H1 (cell line): ENCODE data around the gene GRM4. TPM values are rescaled to one million over a fixed set of nuclear protein-coding genes. Genes with fewer than 3 reads are reported as not detected.

Source experiments
- CTCF ChIA-PET: fragments of 300-600 bp; sonication (Branson Sonifier 250); formaldehyde crosslinking; loops from one replicate; lab custom pipeline; 2021; ENCODE audit not compliant: partially characterized antibody; lab: Charles Lee
- POLR2A ChIA-PET: fragments of 300-600 bp; sonication (Branson Sonifier 250); formaldehyde crosslinking; loops from one replicate; lab custom pipeline; 2021; ENCODE audit warnings: inconsistent platforms; ENCODE audit not compliant: partially characterized antibody; lab: Charles Lee
- DNase-seq, 2 experiments: peaks; one replicate each; pipeline versions ENCODE4 v3.0.0 to v3.0.0-alpha.2; 2010 to 2022; ENCODE audit warnings: low spot score in 2 of 2, low read depth in 1 of 2, mixed read lengths in 1 of 2
- FAIRE-seq: peaks from 2 replicates; lab custom pipeline; 2011; peaks lifted over from hg19 to GRCh38; lab: Jason Lieb, UNC
- H2AFZ ChIP-seq: 2 replicates; pipeline ENCODE4 v1.8.1; 2012; ENCODE audit warnings: low read length, inconsistent platforms
- H2AK5ac ChIP-seq: 2 replicates; pipeline ENCODE4 v1.6.1; 2013; ENCODE audit warnings: low read depth, low read length
- H2BK120ac ChIP-seq: replicated peaks from 2 replicates; pipeline ENCODE3; 2013; ENCODE audit warnings: low read depth, low read length, inconsistent platforms
- H2BK12ac ChIP-seq: 2 replicates; pipeline ENCODE4 v1.6.1; 2013; ENCODE audit warnings: low read depth, low read length
- H2BK15ac ChIP-seq: 2 replicates; pipeline ENCODE4 v1.6.1; 2013; ENCODE audit warnings: low read length
- H2BK20ac ChIP-seq: 2 replicates; pipeline ENCODE4 v1.6.1; 2013; ENCODE audit warnings: low read length
- H2BK5ac ChIP-seq: 2 replicates; pipeline ENCODE4 v1.6.1; 2013; ENCODE audit warnings: low read depth, low read length
- H3K14ac ChIP-seq: 2 replicates; pipeline ENCODE4 v1.6.1; 2013; ENCODE audit warnings: inconsistent platforms; ENCODE audit not compliant: insufficient read length
- H3K18ac ChIP-seq: 2 replicates; pipeline ENCODE4 v1.6.1; 2013; ENCODE audit warnings: low read length; ENCODE audit errors: extremely low read depth
- H3K23ac ChIP-seq: 2 replicates; pipeline ENCODE4 v1.6.1; 2013; ENCODE audit warnings: inconsistent platforms; ENCODE audit not compliant: insufficient read length
- H3K23me2 ChIP-seq: 2 replicates; pipeline ENCODE4 v1.6.1; 2013; ENCODE audit warnings: low read depth, low read length
- H3K27ac ChIP-seq: 2 replicates; pipeline ENCODE4 v1.6.1; 2011; ENCODE audit warnings: low read depth, low read length, inconsistent platforms
- H3K27me3 ChIP-seq, 4 experiments: replicated peaks in 1 of 4; 1 replicate in 1 of 4; 2 replicates in 3 of 4; pipeline versions ENCODE4 v1.6.1 to v1.8.1; 2011 to 2013; ENCODE audit warnings: low read length in 3 of 4, mild to moderate bottlenecking in 3 of 4, inconsistent platforms in 2 of 4, mixed read lengths in 2 of 4, moderate library complexity in 1 of 4; ENCODE audit not compliant: control insufficient read depth in 3 of 4, insufficient read depth in 3 of 4; ENCODE audit errors: extremely low read depth in 1 of 4
- H3K36me3 ChIP-seq, 4 experiments: 2 replicates each; pipeline versions ENCODE4 v1.6.1 to v1.8.1; 2011 to 2013; ENCODE audit warnings: mild to moderate bottlenecking in 4 of 4, low read length in 3 of 4, moderate library complexity in 2 of 4, control low read depth in 1 of 4, inconsistent platforms in 1 of 4; ENCODE audit not compliant: insufficient read depth in 4 of 4, control insufficient read depth in 2 of 4
- H3K4ac ChIP-seq: replicated peaks from 2 replicates; pipeline ENCODE3; 2013; ENCODE audit warnings: low read length, low read depth, mixed read lengths, inconsistent platforms; ENCODE audit not compliant: insufficient read length
- H3K4me1 ChIP-seq, 4 experiments: replicated peaks in 1 of 4; 1 replicate in 1 of 4; 2 replicates in 3 of 4; pipeline versions ENCODE4 v1.6.1 to v1.8.1; 2011 to 2013; ENCODE audit warnings: low read length in 3 of 4, inconsistent platforms in 2 of 4, mixed read lengths in 1 of 4; ENCODE audit not compliant: insufficient read depth in 4 of 4, control insufficient read depth in 3 of 4
- H3K4me2 ChIP-seq, 2 experiments: 2 replicates each; pipeline versions ENCODE4 v1.6.1 to v1.8.1; 2011 to 2013; ENCODE audit warnings: low read depth in 2 of 2, low read length in 2 of 2, control low read depth in 1 of 2, inconsistent platforms in 1 of 2, mild to moderate bottlenecking in 1 of 2; ENCODE audit not compliant: insufficient read depth in 1 of 2
- H3K4me3 ChIP-seq, 4 experiments: fragments of 200-600, 300-600 bp in 1 of 4; sonication (generic), shearing (Covaris generic), sonication (Bioruptor Twin) in 1 of 4; 2 replicates each; pipeline versions ENCODE4 v1.5.1 to v1.8.1; 2011 to 2016; ENCODE audit warnings: low read length in 4 of 4, low read depth in 3 of 4, control low read depth in 2 of 4, inconsistent platforms in 2 of 4, mild to moderate bottlenecking in 2 of 4, mixed read lengths in 1 of 4, moderate library complexity in 1 of 4; ENCODE audit not compliant: insufficient read depth in 2 of 4; ENCODE audit errors: extremely low read depth in 1 of 4
- H3K56ac ChIP-seq: replicated peaks from 2 replicates; pipeline ENCODE3; 2013; ENCODE audit warnings: low read depth, mild to moderate bottlenecking, mixed read lengths, low read length, inconsistent platforms; ENCODE audit not compliant: insufficient read length
- H3K79me1 ChIP-seq: 2 replicates; pipeline ENCODE4 v1.6.1; 2013; ENCODE audit warnings: low read depth, low read length, control low read depth
- H3K79me2 ChIP-seq, 2 experiments: 2 replicates each; pipeline versions ENCODE4 v1.6.1 to v1.8.1; 2012 to 2013; ENCODE audit warnings: low read length in 2 of 2, mild to moderate bottlenecking in 2 of 2, inconsistent platforms in 1 of 2; ENCODE audit not compliant: insufficient read depth in 2 of 2, control insufficient read depth in 1 of 2
- H3K9ac ChIP-seq, 4 experiments: replicated peaks in 1 of 4; 1 replicate in 1 of 4; 2 replicates in 3 of 4; pipeline versions ENCODE4 v1.6.1 to v1.8.1; 2011 to 2013; ENCODE audit warnings: low read depth in 3 of 4, low read length in 3 of 4, control low read depth in 2 of 4, mild to moderate bottlenecking in 2 of 4, moderate library complexity in 2 of 4, inconsistent platforms in 1 of 4; ENCODE audit errors: extremely low read depth in 1 of 4
- H3K9me3 ChIP-seq, 2 experiments: 2 replicates each; pipeline versions ENCODE4 v1.6.1 to v1.8.1; 2012 to 2013; ENCODE audit warnings: mild to moderate bottlenecking in 2 of 2, moderate library complexity in 2 of 2, control low read depth in 1 of 2, inconsistent platforms in 1 of 2, low read depth in 1 of 2, low read length in 1 of 2, mixed read lengths in 1 of 2; ENCODE audit not compliant: insufficient read depth in 2 of 2
- H4K20me1 ChIP-seq, 2 experiments: replicated peaks in 1 of 2; 2 replicates each; pipeline versions ENCODE3 to v1.8.1; 2011 to 2013; ENCODE audit warnings: inconsistent platforms in 2 of 2, low read length in 2 of 2, mild to moderate bottlenecking in 1 of 2; ENCODE audit not compliant: insufficient read depth in 2 of 2, control insufficient read depth in 1 of 2
- H4K5ac ChIP-seq: 2 replicates; pipeline ENCODE4 v1.6.1; 2013; ENCODE audit warnings: low read length, low read depth, mixed read lengths, inconsistent platforms; ENCODE audit not compliant: insufficient read length
- H4K8ac ChIP-seq: 2 replicates; pipeline ENCODE4 v1.8.0; 2013; ENCODE audit warnings: mild to moderate bottlenecking, moderate library complexity, low read length, inconsistent platforms; ENCODE audit not compliant: insufficient read depth; ENCODE audit errors: extremely low read depth
- H4K91ac ChIP-seq: replicated peaks from 2 replicates; pipeline ENCODE3; 2013; ENCODE audit warnings: low read length, mixed read lengths, inconsistent platforms; ENCODE audit not compliant: insufficient read length
- ASH2L ChIP-seq: fragments of 200-600, 300-600 bp; sonication (generic); IDR thresholded peaks from one replicate; pipeline ENCODE4 v1.7.1; 2017; ENCODE audit warnings: low read length
- BRCA1 ChIP-seq: IDR thresholded peaks from 2 replicates; pipeline ENCODE4 v1.6.1; 2012; ENCODE audit warnings: low read depth, low read length, improper control_type of control experiment
- CBX5 ChIP-seq: fragments of 300-800, 300-1000 bp; sonication (generic); IDR thresholded peaks from 2 replicates; pipeline ENCODE4 v1.7.1; 2016; ENCODE audit warnings: antibody characterized with exemption, low read length, low read depth
- GABPA ChIP-seq: IDR thresholded peaks from 2 replicates; pipeline ENCODE4 v1.6.1; 2011; ENCODE audit warnings: mild to moderate bottlenecking, low read length, moderate library complexity, borderline replicate concordance; ENCODE audit not compliant: insufficient read depth
- KDM5A ChIP-seq: fragments of 200-600 bp; IDR thresholded peaks from 2 replicates; pipeline ENCODE4 v1.7.1; 2012; ENCODE audit warnings: mild to moderate bottlenecking, low read length, inconsistent platforms, mixed read lengths
- SIRT6 ChIP-seq: IDR thresholded peaks from one replicate; pipeline ENCODE4 v1.7.1; 2012; ENCODE audit warnings: low read length, inconsistent platforms
- SP4 ChIP-seq: IDR thresholded peaks from 2 replicates; pipeline ENCODE4 v1.6.1; 2012; ENCODE audit warnings: low read length, inconsistent platforms
- WGBS, 2 experiments: shearing (Covaris generic) in 1 of 2; methylation state at CpG; one replicate each; pipeline versions ENCODE4 v1.1.6 to v1.1.7; 2013 to 2015; ENCODE audit warnings: low lambda C conversion rate in 2 of 2, mixed read lengths in 2 of 2, inconsistent platforms in 1 of 2, low coverage in 1 of 2, missing lambda C conversion rate in 1 of 2; ENCODE audit not compliant: insufficient replicate concordance in 2 of 2, insufficient coverage in 1 of 2, insufficient read length in 1 of 2; ENCODE audit errors: extremely low coverage in 1 of 2, missing lambda C conversion rate in 1 of 2; 5-methylcytosine and 5-hydroxymethylcytosine counted together
- polyA plus RNA-seq, 7 experiments: library from polyadenylated mRNA; depleted of rRNA in 3 of 7; stranded (reverse) in 5 of 7; unstranded in 2 of 7; fragments of >200 nt in 5 of 7; fragments of 200-250 nt in 2 of 7; gene quantifications; 1 replicate in 5 of 7; 2 replicates in 1 of 7; 4 replicates in 1 of 7; pipeline versions ENCODE4 v1.2.1 to v1.2.3, GENCODE V29; 2011 to 2013; ENCODE audit warnings: missing spikeins in 2 of 7, mixed read lengths in 2 of 7
- total RNA-seq: library from RNA; stranded (reverse); fragmentation: NEBNext Ultra II Directional; extraction: Animal tissue kit (Norgen Biotek cat#: 25700); gene quantifications from 2 replicates; pipeline ENCODE4 v1.2.1, GENCODE V29; 2021

GRM4 gene
- total and polyA plus RNA-seq, 2 of the 8 experiments (the other 6 are each of a cell fraction or from before 2014, with no cell fraction given): 19.6 to 21.5 TPM

DNA sequence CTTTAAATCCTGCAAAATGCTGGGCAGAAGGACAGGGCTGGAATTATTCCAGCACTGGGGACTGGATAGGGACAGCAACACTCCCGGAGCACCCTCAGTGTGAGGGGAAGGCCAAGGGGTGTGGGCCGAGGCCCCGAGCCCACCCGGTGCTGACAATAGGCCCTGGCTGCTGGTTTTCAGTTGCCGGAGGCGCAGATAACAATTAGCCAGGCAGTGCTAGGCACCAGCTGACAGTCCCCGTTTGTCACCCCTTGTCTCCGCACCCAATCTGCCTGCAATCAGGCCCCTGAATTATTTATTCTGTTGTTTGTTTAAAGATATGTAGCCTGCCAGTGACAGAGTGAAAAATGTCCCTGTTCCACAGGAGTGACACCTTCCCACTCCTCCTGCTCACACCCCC lies 120.0 kb downstream of the GRM4 start:
- Histone ChIP-seq H3K18ac (no peak overlapping the region), H3K23ac (no peak overlapping the region), H3K56ac (no peak overlapping the region), H2BK12ac (no peak overlapping the region), H3K9ac (no peak overlapping the region), H3K27ac (no peak overlapping the region), H2BK20ac (no peak overlapping the region), H4K5ac (no peak overlapping the region), H4K91ac (no peak overlapping the region), H4K8ac (no peak overlapping the region), H3K23me2 (no peaks in the 10 kb centered on the region; the same call in 1 of the 2 replicates), H3K79me2 (no peaks in the 10 kb centered on the region), H2AK5ac (no peak overlapping the region), H3K4me3 (no peak overlapping the region), H3K4me2 (no peak overlapping the region), H2BK15ac (no peak overlapping the region), H3K27me3 (peaks cover 0 to 2% (median 0%) of the 10 kb centered on the region in 4 experiments; a peak in 1 of 7 replicates), H3K79me1 (no peaks in the 10 kb centered on the region), H4K20me1 (peaks cover 1 to 2% of the 10 kb centered on the region in 2 experiments), H3K4ac (no peak overlapping the region), H2BK120ac (no peak overlapping the region), H3K4me1 (no peaks in the 10 kb centered on the region), H3K36me3 (no peaks in the 10 kb centered on the region), H3K14ac (no peak overlapping the region), H2BK5ac (no peak overlapping the region), H2AFZ (no peak overlapping the region), H3K9me3 (peaks cover 0 to 2% of the 10 kb centered on the region in 2 experiments; a peak in 1 of 4 replicates)
- 87% methylated on average over 8 of the region's 8 CpGs; no CpG with 5 or more reads in 1 of the 2 experiments for WGBS, 2 experiments
- no peak for DNase-seq
- CTCF ChIA-PET: interaction anchor here (0.6 to 16.1 kb wide), 19 partner anchors 9 to 281 kb away, joined by 3 to 234 read pairs (median 5); partner anchors contain the start of gene IP6K3
- FAIRE-seq: no peak
- no peak for TF ChIP-seq ASH2L
- no peak for TF ChIP-seq SP4
- TF ChIP-seq SIRT6: no peak
- no peak for TF ChIP-seq KDM5A
- no peak for TF ChIP-seq BRCA1
- TF ChIP-seq GABPA: no peak
- TF ChIP-seq CBX5: no peak
- POLR2A ChIA-PET: interaction anchor here (1.2 kb wide), 1 partner anchor 119 kb away, joined by 3 read pairs; no protein-coding TSS in a partner anchor
